Endothelial cell of hepatic sinusoid (primary cell): ENCODE results near the gene ACSBG1.

Experiments used
- in situ Hi-C: cut with HindIII; loops from 2 replicates; pipeline ENCODE4 v1.10.0; 2017; ENCODE audit warnings: low sequenced_read_pairs

Gene ACSBG1

GRCh38 chr15:78140292-78140691 is 94.1 kb downstream of the ACSBG1 start:
- in situ Hi-C loops: no loop called here

- in situ Hi-C loops: loop anchor here (5.0 kb wide), 1 partner anchor 118 kb away; no protein-coding TSS in a partner anchor
These were observed 94.8 kb downstream of the ACSBG1 start for GRCh38 chr15:78139578-78139977.

DNA sequence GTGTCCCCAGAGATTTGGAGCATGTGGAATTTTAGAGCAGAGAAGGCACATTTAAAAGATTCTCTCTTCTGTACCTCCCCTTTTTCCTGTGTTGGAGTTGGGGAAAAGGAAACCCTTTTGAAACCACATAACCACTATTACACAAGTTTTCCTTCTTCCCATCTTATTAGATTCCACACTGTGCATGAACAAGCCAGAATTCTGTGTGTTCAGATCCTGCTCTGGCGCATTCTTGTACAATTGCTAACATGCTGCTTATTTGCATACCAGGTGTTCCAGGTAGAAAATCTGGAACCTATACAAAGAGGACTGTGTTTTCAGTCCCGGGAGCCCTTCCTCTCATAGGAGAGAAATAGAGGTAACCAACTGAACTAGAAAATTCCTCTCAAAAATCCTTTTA is 100.6 kb downstream of the ACSBG1 start:
- in situ Hi-C loops: no loop called here

DNA sequence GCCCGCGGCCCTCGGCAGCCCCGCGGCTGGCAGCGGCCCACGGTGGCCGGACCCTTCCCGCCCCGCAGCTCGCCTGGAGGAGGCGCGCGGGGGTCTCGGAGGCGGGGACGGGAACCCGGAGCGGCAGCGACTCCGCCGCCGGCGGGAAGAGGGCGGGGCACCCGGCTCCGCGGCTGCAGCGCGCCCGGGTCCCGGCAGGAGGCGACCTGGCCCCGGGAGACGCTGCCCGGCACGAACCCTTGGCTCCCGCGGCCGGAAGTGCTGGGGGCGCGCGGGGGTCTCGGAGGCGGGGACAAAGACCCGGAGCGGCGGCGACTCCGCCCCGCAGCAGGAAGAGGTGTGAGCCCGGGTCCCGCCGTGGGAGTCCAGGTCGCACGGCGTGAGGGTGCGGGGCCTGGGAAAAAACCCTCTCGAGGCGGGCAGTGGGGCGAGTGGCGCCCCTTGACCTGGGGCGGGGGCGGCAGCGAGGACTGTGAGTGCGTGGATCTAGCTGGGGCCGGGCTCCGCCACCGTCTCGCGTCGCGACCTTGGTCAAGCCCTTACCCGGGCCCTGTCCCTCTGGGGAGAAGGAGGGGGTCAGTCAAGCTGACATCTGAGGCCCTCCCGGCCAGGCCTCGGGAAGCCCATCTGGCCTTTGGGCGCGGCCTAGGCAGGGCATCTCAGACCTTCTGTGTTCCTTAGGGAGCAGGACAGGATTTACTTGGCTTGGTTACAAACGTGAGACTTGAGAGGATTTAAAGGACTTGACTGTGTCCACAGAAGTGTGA is 102.9 kb downstream of the ACSBG1 start, which contains the start of gene CIB2:
TSS of gene CIB2 (minus strand) at position 151 of the 767 bp plus-strand sequence. CDS start 230 bp downstream, outside the sequence.
- in situ Hi-C loops: no loop called here

DNA sequence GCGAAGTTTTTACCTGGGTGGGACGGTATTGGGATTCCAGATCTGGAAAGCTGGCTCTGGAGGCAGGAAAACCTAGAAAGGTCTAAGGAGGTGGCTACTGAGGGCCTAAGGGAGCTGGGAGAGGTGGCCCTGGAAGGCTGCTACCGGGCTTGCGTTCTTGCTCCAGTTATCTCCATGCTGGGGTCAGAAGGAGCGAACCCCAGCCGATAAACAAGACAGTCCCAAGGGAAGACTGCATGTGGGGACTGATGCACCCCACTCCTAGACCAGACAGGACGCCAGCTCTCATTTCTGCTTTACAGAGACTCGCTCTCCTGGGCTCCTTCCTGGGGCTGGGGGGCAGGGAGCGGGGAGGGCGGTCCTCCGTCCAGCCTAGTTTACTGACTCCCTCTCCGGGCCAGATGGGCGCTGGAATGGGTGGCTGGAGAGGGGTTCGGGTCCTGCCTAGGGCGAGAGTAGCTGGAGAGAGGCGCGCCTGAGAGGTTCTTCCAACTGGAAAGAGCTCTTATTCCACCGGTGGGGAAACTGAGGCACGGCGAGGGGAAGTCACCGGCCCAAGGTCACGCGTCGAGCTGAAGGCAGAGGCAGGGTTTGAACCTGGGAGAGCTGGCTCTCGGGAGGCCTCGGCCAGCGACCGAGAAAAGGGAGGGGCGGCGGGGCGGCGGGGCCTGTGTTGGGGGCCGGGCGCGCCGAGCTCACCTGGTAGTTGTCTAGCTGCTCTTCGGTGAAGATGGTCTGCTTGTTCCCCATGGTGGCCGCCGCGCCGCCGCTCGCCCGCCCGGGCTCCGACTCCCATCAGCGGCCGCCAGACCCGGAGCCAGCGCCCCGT is 103.7 kb downstream of the ACSBG1 start:
- in situ Hi-C loops: no loop called here

GRCh38 chr15:78129751-78130287 is 104.5 kb downstream of the ACSBG1 start:
- in situ Hi-C loops: no loop called here

DNA sequence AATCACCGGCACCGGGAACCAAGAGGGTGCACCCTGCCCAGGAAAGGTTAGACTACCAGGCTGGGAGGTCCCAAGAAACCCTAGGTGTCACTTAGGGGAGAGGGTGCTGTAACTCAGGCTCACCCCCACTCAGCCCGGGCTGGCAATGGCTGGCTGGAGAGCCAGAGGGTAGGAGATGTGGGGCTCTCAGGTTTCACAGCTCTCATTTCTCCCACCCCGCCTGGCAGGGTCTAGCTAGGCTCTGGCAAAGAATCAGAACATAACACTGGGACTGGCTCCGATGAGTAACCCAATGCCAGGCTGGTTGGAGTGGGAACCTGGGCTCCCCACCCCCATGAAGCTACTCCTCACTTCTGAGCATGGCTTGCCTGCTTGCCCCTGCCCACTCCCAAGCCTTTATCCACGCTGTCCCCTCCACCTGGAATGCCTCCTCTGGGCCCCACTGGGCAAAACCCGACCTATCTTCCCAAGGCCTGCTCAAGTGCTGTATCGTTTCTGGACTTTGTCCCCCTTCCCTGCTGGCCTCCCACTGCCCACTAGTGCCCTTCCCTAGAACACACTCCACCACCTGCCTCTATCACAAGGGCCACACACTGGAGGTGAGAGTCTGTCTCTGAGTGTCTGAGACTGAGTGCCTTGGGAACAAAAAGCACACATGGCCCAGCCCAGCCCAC is 105.2 kb downstream of the ACSBG1 start:
- in situ Hi-C loops: no loop called here

- in situ Hi-C loops: no loop called here
These were observed 106.5 kb downstream of the ACSBG1 start for GRCh38 chr15:78127882-78128281.

GRCh38 chr15:78125267-78125666 is 109.1 kb downstream of the ACSBG1 start:
- in situ Hi-C loops: no loop called here

- in situ Hi-C loops: no loop called here
These were observed 113.8 kb downstream of the ACSBG1 start for GRCh38 chr15:78120523-78120922.
